Measurements from ENCODE around the gene CRIM1.
"Not testable (repeated sequence)": the region's sequence is repeated elsewhere in the genome, so short reads cannot be mapped to it uniquely, and the experiment has no call there.

The CRIM1 gene

GRCh38 chr2:36351736-36352349, 3.7 kb upstream of the CRIM1 start:
- no peak for DNase-seq

- no peak for DNase-seq
These were observed 2.9 kb upstream of the CRIM1 start for GRCh38 chr2:36352701-36353100.

GRCh38 chr2:36354811-36355150, 797 bp upstream of the CRIM1 start:
- no peak for DNase-seq

GRCh38 chr2:36355890-36356297, 316 bp downstream of the CRIM1 start:
- no peak for DNase-seq

- no peak for DNase-seq
These were observed 866 bp downstream of the CRIM1 start for GRCh38 chr2:36356298-36356989.

GRCh38 chr2:36356990-36357846, 1.6 kb downstream of the CRIM1 start:
- no peak for DNase-seq

- DNase-seq = no peak
These were observed 2.5 kb downstream of the CRIM1 start for GRCh38 chr2:36357847-36358659.

GRCh38 chr2:36359067-36359466, 3.5 kb downstream of the CRIM1 start:
- DNase-seq = no peak

- DNase-seq = no peak
These were observed 4.5 kb downstream of the CRIM1 start for GRCh38 chr2:36360063-36360462.

GRCh38 chr2:36360834-36361233, 5.3 kb downstream of the CRIM1 start:
- no peak for DNase-seq

- no peak for DNase-seq
These were observed 5.8 kb downstream of the CRIM1 start for GRCh38 chr2:36361396-36361795.

GRCh38 chr2:36362291-36362690, 6.7 kb downstream of the CRIM1 start:
- DNase-seq = no peak

- DNase-seq = not testable (repeated sequence)
These were observed 7.5 kb downstream of the CRIM1 start for GRCh38 chr2:36363085-36363484.

GRCh38 chr2:36366491-36367120, 11.0 kb downstream of the CRIM1 start:
- no peak for DNase-seq

GRCh38 chr2:36367486-36367885, 11.9 kb downstream of the CRIM1 start:
- no peak for DNase-seq

GRCh38 chr2:36367895-36368353, 12.3 kb downstream of the CRIM1 start:
- DNase-seq = no peak

- no peak for DNase-seq
These were observed 12.9 kb downstream of the CRIM1 start for GRCh38 chr2:36368438-36368837.

GRCh38 chr2:36369163-36369562, 13.6 kb downstream of the CRIM1 start:
- no peak for DNase-seq

- no peak for DNase-seq
These were observed 14.1 kb downstream of the CRIM1 start for GRCh38 chr2:36369716-36370115.

- DNase-seq = no peak
These were observed 14.7 kb downstream of the CRIM1 start for GRCh38 chr2:36370281-36370680.

GRCh38 chr2:36371070-36371874, 15.7 kb downstream of the CRIM1 start:
- DNase-seq = no peak
